Ecto neural progenitor cell (in vitro differentiated cells): ENCODE measurements around the gene APOO.

Experiments used
- DNase-seq: peaks from one replicate; pipeline ENCODE4 v3.0.0-alpha.2; 2018; ENCODE audit warnings: low spot score

APOO gene

GRCh38 chrX:23817979-23818336 lies 89.8 kb downstream of the APOO start:
- DNase-seq: no peak

- no peak for DNase-seq
These were observed 91.6 kb downstream of the APOO start for GRCh38 chrX:23816179-23816578.

GRCh38 chrX:23815376-23815775 lies 92.4 kb downstream of the APOO start:
- DNase-seq: no peak

- no peak for DNase-seq
These were observed 93.9 kb downstream of the APOO start for GRCh38 chrX:23813808-23814207.

- DNase-seq: no peak
These were observed 96.1 kb downstream of the APOO start for GRCh38 chrX:23811656-23812055.

- DNase-seq: no peak
These were observed 96.6 kb downstream of the APOO start for GRCh38 chrX:23811108-23811651.

- no peak for DNase-seq
These were observed 97.5 kb downstream of the APOO start for GRCh38 chrX:23810279-23810678.

- no peak for DNase-seq
These were observed 102.3 kb downstream of the APOO start for GRCh38 chrX:23805389-23805788.

GRCh38 chrX:23804578-23804977 lies 103.2 kb downstream of the APOO start:
- DNase-seq: no peak

- no peak for DNase-seq
These were observed 103.8 kb downstream of the APOO start for GRCh38 chrX:23803931-23804381.

- no peak for DNase-seq
These were observed 105.3 kb downstream of the APOO start for GRCh38 chrX:23802431-23802830.

- DNase-seq: no peak
These were observed 108.2 kb downstream of the APOO start for GRCh38 chrX:23799469-23800065.

- DNase-seq: no peak
These were observed 110.2 kb downstream of the APOO start for GRCh38 chrX:23797371-23798128.

GRCh38 chrX:23795221-23795620 lies 112.5 kb downstream of the APOO start:
- DNase-seq: no peak

- no peak for DNase-seq
These were observed 114.7 kb downstream of the APOO start for GRCh38 chrX:23792861-23793553.

GRCh38 chrX:23790155-23790497 lies 117.6 kb downstream of the APOO start:
- DNase-seq: no peak

GRCh38 chrX:23789386-23790154 lies 118.2 kb downstream of the APOO start:
- DNase-seq: no peak

- DNase-seq: no peak
These were observed 118.8 kb downstream of the APOO start for GRCh38 chrX:23788946-23789345.

- DNase-seq: no peak
These were observed 119.2 kb downstream of the APOO start for GRCh38 chrX:23788521-23788920.

GRCh38 chrX:23787745-23788118 lies 120.0 kb downstream of the APOO start:
- DNase-seq: no peak

- DNase-seq: no peak
These were observed 121.4 kb downstream of the APOO start for GRCh38 chrX:23786268-23786815.

GRCh38 chrX:23785580-23785979 lies 122.2 kb downstream of the APOO start:
- DNase-seq: no peak
